GM18873 (cell line): Measurements from ENCODE around the gene HS3ST5.
"Not testable (repeated sequence)": the region's sequence is repeated elsewhere in the genome, so short reads cannot be mapped to it uniquely, and the experiment has no call there.

Experiments used
- ATAC-seq: cut with Tn5 transposase; IDR thresholded peaks from one replicate; pipeline ENCODE4 v1.9.1; 2021; ENCODE audit warnings: mild to moderate bottlenecking, moderate library complexity, moderate number of reproducible peaks; ENCODE audit not compliant: unreplicated experiment, low FRiP score

The HS3ST5 gene

GRCh38 chr6:114011486-114011885, 331.3 kb downstream of the HS3ST5 start:
- ATAC-seq: not testable (repeated sequence)

DNA sequence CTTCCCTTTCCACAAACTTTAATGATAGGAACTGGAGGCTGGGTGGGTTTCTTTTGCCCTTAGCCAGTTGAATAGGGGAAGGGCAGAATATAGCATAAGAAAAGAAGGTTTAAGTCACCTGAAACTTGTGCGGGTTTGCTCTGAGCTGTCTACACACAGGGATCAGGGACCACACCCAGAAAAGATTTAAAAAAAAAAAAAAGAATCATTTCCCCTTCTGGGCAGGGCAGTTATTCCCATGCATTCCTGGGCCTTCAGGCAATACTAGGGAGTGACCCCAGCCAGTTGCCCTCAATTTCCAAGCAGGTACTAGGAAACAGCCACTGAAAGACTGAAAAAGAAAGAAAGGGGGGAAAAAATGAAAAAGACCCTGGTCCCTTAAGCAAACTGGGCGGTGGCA, 332.3 kb downstream of the HS3ST5 start:
- ATAC-seq: no peak

GRCh38 chr6:114009192-114009591, 333.6 kb downstream of the HS3ST5 start:
- no peak for ATAC-seq

- no peak for ATAC-seq
Observed at GRCh38 chr6:114008331-114008730, 334.5 kb downstream of the HS3ST5 start.

DNA sequence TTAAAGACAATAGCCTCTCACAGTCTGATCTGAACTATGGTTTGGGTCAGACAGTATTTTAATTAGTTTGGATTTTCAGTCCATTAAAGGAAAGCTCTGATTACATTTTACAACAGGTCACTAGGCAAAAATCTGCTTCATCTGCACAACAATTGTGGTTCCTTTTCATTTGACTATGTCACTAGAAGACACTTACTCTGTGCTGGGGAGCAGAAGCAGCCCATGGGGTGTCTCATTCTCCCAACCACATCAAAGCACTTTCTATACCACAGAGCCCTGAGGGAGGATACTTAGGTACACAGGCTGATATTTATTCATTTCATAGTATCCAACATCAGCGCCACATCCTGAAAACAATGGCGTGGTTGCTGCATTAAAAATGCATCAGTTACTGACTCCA, 335.3 kb downstream of the HS3ST5 start:
- no peak for ATAC-seq
